GM18873 (cell line): ENCODE measurements around the gene LYPD1.

Source experiments
- ATAC-seq: cut with Tn5 transposase; IDR thresholded peaks from one replicate; pipeline ENCODE4 v1.9.1; 2021; ENCODE audit warnings: mild to moderate bottlenecking, moderate library complexity, moderate number of reproducible peaks; ENCODE audit not compliant: unreplicated experiment, low FRiP score

Gene LYPD1

GRCh38 chr2:132668987-132669907 lies 758 bp downstream of the LYPD1 start:
- no peak for ATAC-seq

- ATAC-seq: no peak
Observed at GRCh38 chr2:132668189-132668823, 1.7 kb downstream of the LYPD1 start.

DNA sequence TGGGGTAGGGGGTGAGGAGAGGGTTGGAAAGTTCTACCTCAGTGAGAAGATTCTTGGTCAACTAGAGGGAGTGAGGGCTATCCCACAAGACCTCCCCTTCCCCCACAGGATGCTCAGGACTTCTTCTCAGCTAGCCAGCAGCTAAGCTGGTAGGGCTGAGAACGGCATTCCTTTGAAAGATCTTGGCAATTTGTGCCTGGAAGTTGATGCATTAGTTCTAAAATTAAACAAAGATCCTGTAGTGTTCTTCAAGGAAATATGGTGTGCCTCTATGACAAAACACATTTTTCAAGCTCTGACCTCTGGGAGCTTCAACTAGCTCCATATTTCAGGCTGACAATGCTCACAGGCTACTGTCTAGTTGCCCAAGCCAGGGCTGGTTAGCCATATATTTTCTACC lies 2.3 kb downstream of the LYPD1 start:
- ATAC-seq: no peak

DNA sequence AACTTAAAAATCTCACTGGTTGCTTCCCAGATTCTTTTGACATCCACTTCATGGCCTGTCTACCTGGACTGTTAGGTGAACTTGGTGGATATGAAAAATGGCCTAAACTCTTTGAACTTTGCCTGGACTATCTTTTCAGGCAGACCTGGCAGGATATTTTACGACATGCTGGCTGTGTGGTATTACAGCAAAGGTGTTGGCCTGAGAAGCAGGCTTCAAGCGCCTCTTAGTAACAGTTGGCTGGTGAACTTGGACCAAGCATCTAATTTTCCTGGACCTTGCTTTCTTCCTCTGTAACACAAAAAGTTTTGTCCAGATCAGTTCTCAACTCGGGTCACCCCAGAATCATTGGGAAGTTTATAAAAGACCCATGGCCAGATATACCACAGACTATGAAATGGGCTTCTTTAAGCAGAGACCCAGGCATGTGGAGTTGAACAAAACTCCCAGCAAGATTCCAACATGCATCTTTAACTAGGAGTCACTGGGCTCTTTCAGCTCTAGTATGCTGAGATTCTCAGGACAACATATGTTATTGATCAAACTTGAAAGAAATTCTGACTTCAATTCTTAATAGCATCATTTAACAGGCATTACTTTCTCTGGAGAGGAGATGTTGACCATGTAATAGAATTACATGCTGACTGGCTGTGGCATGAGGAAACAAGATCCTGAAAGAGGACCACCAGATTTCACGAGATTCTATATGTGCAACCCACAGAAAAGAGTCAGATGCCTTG lies 4.4 kb downstream of the LYPD1 start:
- ATAC-seq: no peak

DNA sequence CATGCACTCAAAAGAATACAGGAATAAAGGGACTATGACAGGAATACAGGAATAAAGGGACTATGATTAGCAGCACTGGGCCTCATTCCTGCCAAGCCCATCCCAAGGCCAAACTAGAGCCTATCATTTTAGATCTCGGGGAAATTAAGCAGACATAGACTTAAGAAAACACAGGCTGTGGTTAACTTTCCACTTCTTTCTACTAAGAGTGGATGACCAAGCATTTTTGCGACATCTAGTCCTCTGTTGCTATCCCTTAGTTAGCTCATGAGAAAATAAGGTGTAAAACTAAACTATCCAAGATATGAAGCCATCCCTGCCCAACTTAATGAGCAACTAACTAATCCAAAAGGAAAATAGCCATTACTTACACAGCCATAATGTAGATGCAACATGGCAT lies 5.9 kb downstream of the LYPD1 start:
- ATAC-seq: no peak

- no peak for ATAC-seq
Observed at GRCh38 chr2:132662732-132663131, 7.3 kb downstream of the LYPD1 start.

DNA sequence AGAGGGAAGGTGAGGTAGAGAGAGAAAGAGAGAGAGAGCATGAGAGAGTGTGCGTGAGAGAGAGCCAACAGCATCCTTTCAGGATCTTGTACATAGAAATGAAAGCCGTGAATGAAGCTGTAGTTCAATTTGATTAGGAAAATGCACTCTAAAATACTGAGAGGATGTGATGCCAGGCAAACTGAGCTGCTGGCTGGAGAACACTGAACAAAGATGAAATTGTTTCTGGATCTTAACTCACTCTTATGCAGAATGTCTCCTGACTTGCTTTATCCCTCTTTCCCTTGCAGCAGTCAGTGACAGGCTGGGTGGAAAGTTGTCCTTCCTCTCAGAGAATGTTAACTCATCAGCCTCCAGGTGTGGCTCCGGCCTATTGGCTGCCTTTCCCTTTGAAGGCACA lies 10.7 kb downstream of the LYPD1 start:
- ATAC-seq: no peak

DNA sequence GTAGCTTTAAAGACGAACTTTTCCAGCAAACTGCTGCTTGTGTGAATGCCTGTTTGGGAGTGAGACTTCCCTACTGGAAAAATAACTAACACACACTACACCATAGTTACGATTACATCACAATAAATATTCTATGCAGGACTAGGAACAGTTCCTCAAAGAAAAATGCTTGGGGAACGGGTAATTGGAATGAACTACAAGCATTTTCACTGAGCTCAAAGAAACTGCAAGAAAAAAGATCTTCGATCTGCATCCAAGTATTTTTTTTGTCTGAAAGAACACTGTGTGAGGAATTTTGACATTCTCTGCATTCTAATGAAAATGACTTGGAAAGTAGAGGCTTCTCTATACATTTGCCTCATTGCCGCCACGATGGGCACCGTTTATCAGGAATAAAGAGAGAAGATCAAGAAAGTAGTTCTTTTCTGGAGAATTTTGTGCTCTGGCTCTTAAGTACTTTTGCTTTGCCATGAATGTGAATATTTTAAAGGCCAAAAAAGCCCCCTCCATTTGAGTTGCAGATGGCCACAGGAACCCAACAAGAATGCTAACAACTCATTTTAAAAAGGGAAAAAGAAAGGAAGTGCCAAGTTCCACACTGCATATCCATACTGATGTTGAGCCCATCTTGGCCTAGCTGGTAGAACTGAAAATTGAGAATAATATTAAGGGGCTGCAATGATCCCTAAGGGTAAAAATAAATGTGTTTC lies 13.6 kb downstream of the LYPD1 start:
- no peak for ATAC-seq

GRCh38 chr2:132654968-132655367 lies 15.0 kb downstream of the LYPD1 start:
- ATAC-seq: no peak

- ATAC-seq: no peak
Observed at GRCh38 chr2:132654335-132654734, 15.7 kb downstream of the LYPD1 start.

DNA sequence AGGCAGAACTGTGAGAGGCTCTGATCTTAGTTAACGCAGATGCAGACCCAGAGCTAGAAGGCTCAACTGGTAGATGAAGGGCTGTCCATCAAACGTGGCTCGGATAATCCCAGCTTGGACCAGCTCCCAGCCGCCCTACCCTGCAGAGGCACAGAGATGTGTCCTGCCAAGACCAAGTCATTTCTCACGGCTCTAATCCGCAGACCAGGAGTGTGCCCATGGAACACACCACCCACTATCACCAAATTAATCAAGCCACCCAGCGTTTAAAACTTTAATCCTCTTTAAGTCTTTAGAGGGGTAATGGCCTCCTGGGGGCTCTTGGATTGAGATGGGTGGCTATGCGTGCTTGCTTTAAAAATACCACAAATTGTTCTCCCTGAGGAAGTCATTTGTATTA lies 17.5 kb downstream of the LYPD1 start:
- ATAC-seq: no peak

DNA sequence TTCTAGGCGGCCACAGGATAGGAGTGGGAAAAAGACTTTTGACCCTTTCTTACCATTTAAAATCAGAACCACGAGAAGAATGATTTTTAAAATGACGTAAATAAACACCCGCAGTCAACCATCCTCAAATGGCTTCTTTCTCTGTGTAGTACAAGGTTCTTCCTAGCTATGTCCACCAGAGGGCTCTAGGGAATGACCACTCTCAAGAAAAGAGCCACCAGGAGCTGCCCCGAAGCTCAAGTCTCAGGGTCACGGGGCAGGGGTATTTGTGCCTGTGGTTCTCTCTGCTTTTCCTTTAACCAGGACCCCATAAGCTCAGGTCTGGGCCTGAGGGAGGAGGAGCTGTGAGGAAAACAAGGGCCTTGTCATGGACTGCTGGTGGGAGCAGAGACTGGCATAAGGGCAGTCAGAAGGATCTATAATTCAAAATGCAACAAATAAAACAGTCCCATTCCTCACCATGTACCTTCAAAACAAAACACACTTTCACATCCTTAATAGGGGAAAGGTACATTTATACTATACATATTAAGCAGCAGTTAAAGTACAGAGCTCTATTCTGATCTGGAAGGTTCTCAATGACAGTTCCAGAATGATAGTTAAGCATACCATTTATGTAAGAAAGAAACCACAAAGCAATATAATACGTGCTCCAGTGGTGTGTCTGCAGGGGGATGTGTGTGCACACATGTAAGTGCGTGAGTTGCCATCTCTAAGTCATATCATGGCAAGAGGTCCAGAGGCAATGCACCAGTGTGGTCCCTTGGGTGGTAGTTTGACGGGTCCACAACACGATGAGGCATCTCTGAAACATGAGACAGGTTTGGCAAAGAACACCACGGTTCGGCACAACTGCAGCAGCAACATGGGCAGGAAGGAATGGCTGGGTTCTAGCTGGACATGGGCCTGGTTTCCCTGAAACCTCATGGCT lies 18.6 kb downstream of the LYPD1 start:
- ATAC-seq: no peak

- no peak for ATAC-seq
Observed at GRCh38 chr2:132646540-132647108, 23.4 kb downstream of the LYPD1 start.

- ATAC-seq: no peak
Observed at GRCh38 chr2:132645722-132646539, 24.1 kb downstream of the LYPD1 start.

GRCh38 chr2:132645176-132645575 lies 24.8 kb downstream of the LYPD1 start:
- no peak for ATAC-seq

DNA sequence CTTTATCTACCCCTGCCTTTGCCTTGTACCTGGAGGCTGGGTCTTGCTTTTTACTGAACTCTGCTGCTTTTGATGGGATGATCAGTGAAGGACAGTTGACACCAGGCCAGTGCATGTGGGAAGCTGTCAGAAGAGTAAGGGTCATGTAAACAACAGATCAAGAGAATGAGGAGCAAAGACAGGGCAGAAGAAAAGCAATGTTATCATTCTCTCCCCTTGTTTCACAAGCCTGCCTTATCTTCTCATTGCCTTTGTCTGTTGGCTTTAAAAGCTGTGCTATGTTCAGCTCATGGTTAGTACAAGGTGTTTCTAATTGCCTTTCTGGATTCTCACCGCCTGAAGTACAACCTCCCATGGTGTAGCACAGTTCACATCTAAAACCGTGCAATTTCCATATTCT lies 27.6 kb downstream of the LYPD1 start:
- no peak for ATAC-seq

- no peak for ATAC-seq
Observed at GRCh38 chr2:132641819-132642218, 28.2 kb downstream of the LYPD1 start.

DNA sequence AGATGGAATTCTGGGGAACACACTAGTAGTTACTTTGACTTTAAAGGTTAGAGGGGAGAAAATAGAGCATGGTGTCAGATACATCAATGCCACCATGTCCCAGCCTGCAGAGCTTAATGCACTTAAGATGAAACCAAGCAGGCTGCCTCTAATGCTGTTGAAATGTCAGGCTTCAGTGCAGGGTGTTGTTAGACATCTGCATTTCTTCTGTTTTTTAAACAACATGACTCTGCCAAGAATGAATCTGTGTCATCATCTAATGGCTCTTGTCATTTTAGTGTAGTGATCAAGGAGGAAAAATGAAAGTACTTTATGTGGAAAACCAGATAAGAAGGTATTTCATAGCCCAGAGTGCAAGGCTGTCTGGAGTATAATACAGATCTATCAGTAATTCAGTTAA lies 29.9 kb downstream of the LYPD1 start:
- no peak for ATAC-seq
